Measurements from ENCODE around the gene ARHGAP30. TPM values are rescaled to one million over a fixed set of nuclear protein-coding genes. Genes with fewer than 3 reads are reported as not detected.

The ARHGAP30 gene
- total and polyA plus RNA-seq, 4 donors, result 10.5 to 66.3 (median 33.8) TPM

GRCh38 chr1:161086457-161086856 lies 16.8 kb upstream of the ARHGAP30 start:
- Histone ChIP-seq H3K4me3 (no peak overlapping the region), H3K4me1 (ENCODE audit: control insufficient read depth in 5 of 5, insufficient read depth in 5 of 5, low read length in 5 of 5) (peaks cover 0 to 16% (median 3%) of the 10 kb centered on the region in 5 donors), H3K9me3 (ENCODE audit: control insufficient read depth in 4 of 4, insufficient read depth in 3 of 4, low read length in 3 of 4) (no peaks in the 10 kb centered on the region), H3K36me3 (ENCODE audit: control insufficient read depth in 4 of 4, insufficient read depth in 4 of 4, low read length in 4 of 4) (no peaks in the 10 kb centered on the region), H3K9ac (ENCODE audit: insufficient read depth in 1 of 2, low read length in 2 of 2) (no peak overlapping the region), H3K27me3 (ENCODE audit: control insufficient read depth in 3 of 3, insufficient read depth in 3 of 3, low read length in 2 of 3) (no peaks in the 10 kb centered on the region), H3K27ac (ENCODE audit: low read depth in 1 of 2, low read length in 1 of 2) (no peak overlapping the region)
- TF ChIP-seq, protein P1, sequence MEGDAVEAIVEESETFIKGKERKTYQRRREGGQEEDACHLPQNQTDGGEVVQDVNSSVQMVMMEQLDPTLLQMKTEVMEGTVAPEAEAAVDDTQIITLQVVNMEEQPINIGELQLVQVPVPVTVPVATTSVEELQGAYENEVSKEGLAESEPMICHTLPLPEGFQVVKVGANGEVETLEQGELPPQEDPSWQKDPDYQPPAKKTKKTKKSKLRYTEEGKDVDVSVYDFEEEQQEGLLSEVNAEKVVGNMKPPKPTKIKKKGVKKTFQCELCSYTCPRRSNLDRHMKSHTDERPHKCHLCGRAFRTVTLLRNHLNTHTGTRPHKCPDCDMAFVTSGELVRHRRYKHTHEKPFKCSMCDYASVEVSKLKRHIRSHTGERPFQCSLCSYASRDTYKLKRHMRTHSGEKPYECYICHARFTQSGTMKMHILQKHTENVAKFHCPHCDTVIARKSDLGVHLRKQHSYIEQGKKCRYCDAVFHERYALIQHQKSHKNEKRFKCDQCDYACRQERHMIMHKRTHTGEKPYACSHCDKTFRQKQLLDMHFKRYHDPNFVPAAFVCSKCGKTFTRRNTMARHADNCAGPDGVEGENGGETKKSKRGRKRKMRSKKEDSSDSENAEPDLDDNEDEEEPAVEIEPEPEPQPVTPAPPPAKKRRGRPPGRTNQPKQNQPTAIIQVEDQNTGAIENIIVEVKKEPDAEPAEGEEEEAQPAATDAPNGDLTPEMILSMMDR (IDR thresholded peaks at IDR 0.05; ENCODE audit: control extremely low read depth, extremely low read depth), result no peak
- WGBS, 2 donors, result 46 to 74% methylated on average over 4 of the region's 4 CpGs
- ATAC-seq (ENCODE audit: insufficient read depth, low FRiP score) (no peak), DNase-seq (no peak)

GRCh38 chr1:161085165-161085564 lies 15.5 kb upstream of the ARHGAP30 start:
- Histone ChIP-seq H3K36me3 (ENCODE audit: control insufficient read depth in 4 of 4, insufficient read depth in 4 of 4, low read length in 4 of 4) (no peaks in the 10 kb centered on the region), H3K27me3 (ENCODE audit: control insufficient read depth in 3 of 3, insufficient read depth in 3 of 3, low read length in 2 of 3) (no peaks in the 10 kb centered on the region), H3K4me1 (ENCODE audit: control insufficient read depth in 5 of 5, insufficient read depth in 5 of 5, low read length in 5 of 5) (peaks cover 0 to 15% (median 3%) of the 10 kb centered on the region in 5 donors), H3K9me3 (ENCODE audit: control insufficient read depth in 4 of 4, insufficient read depth in 3 of 4, low read length in 3 of 4) (no peaks in the 10 kb centered on the region), H3K27ac (ENCODE audit: low read depth in 1 of 2, low read length in 1 of 2) (peak overlapping the region in 1 of 2 donors; percentile 50), H3K9ac (ENCODE audit: insufficient read depth in 1 of 2, low read length in 2 of 2) (no peak overlapping the region), H3K4me3 (no peak overlapping the region)
- 70 to 84% methylated on average over 2 of the region's 2 CpGs for WGBS, 2 donors
- ATAC-seq (ENCODE audit: insufficient read depth, low FRiP score) (no peak), DNase-seq (no peak)
- TF ChIP-seq, protein P1 (IDR thresholded peaks at IDR 0.05; ENCODE audit: control extremely low read depth, extremely low read depth), result no peak

- TF ChIP-seq, protein P1 (IDR thresholded peaks at IDR 0.05; ENCODE audit: control extremely low read depth, extremely low read depth), result no peak
- no peak for ATAC-seq (ENCODE audit: insufficient read depth, low FRiP score)
- 90 to 100% methylated on average over 1 of the region's 1 CpG for WGBS, 2 donors
- H3K36me3 ChIP-seq (ENCODE audit: control insufficient read depth in 4 of 4, insufficient read depth in 4 of 4, low read length in 4 of 4), result no peaks in the 10 kb centered on the region
- DNase-seq, result peak in 2 of 3 donors; percentile 39 to 44
- H3K27ac ChIP-seq (ENCODE audit: low read depth in 1 of 2, low read length in 1 of 2), result peak overlapping the region in 1 of 2 donors; percentile 90
- H3K9me3 ChIP-seq (ENCODE audit: control insufficient read depth in 4 of 4, insufficient read depth in 3 of 4, low read length in 3 of 4), result peaks cover 0 to 1% (median 0%) of the 10 kb centered on the region in 4 donors
- H3K4me3 ChIP-seq, result no peak overlapping the region
- H3K27me3 ChIP-seq (ENCODE audit: control insufficient read depth in 3 of 3, insufficient read depth in 3 of 3, low read length in 2 of 3), result no peaks in the 10 kb centered on the region
- H3K4me1 ChIP-seq (ENCODE audit: control insufficient read depth in 5 of 5, insufficient read depth in 5 of 5, low read length in 5 of 5), result peaks cover 0 to 9% (median 3%) of the 10 kb centered on the region in 5 donors
- H3K9ac ChIP-seq (ENCODE audit: insufficient read depth in 1 of 2, low read length in 2 of 2), result no peak overlapping the region
Measured at GRCh38 chr1:161084597-161084988, 14.9 kb upstream of the ARHGAP30 start.
